ENCODE results near the gene CBX7. TPM values are rescaled to one million over a fixed set of nuclear protein-coding genes. Genes with fewer than 3 reads are reported as not detected.
A peak's percentile ranks its signal among the peaks of the same experiment; 100 is the strongest.

CBX7 gene
- polyA plus RNA-seq (2011; rRNA removed), result 0.79 and 1.3 TPM in 2 replicates
- polyA plus RNA-seq (2012; cell fraction: cytosol; rRNA removed), result 1.2 and 1.8 TPM in 2 replicates
- polyA plus RNA-seq (2012; cell fraction: nucleus; rRNA removed), result 5.3 and 5.5 TPM in 2 replicates
- 2.0 to 2.5 TPM (median 2.3 TPM) in 3 replicates for polyA plus RNA-seq (2017; fragmentation: RNase III; extraction: RNeasy Plus Mini Kit Qiagen cat#74134 plus additional on column Dnase treatment)
- 1.5 and 1.7 TPM in 2 replicates for polyA minus RNA-seq (2011; rRNA and poly(A)+ RNA removed)

DNA sequence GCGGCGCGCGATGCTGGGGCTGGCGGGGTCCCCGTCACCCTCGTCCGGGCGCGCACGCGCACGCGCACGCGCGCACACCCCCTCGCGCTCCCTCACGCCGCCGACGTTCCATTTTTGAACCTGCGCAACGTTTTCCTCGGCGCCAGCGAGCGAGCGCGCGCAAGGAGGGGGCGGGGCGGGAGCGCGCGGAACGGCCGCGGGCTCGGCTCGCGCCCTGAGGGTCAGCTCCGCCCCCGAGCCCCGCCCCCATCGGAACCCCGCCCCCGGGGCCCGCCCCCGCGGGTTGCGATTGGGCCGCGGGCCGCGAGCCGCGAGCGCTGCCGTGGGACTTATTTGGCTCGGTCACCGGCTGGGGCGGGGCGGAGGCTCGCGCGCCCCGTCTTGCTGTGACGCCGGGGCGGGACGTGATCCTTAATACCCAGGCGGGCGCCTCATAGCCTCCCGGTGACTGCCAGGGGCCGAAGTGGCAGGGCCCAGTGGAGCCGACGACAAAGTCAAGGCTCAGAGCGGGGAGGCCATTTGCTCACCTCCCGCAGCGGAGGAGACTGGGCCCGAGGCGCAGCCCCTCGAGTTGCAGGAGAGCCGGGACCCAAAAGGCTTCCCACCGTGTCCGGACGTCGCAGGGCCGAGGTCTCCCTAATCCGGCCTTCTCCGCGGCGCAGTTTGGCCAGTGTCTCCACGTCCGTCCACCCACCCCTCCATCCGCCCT is at the start of gene CBX7:
Gene CBX7 (minus strand): TSS at position 170 of the 709 bp plus-strand sequence. CDS start 236 bp downstream, outside the sequence.
- WGBS (ENCODE audit: missing lambda C conversion rate), result no CpG with 5 or more reads among the region's 98 CpGs
- TF ChIP-seq, protein P1, sequence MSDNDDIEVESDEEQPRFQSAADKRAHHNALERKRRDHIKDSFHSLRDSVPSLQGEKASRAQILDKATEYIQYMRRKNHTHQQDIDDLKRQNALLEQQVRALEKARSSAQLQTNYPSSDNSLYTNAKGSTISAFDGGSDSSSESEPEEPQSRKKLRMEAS (IDR thresholded peaks at IDR 0.05), result peak; percentile 43
- peak; percentile 64; the same call in 1 of the 2 replicates for TF ChIP-seq PHF8 (IDR thresholded peaks at IDR 0.05; ENCODE audit: borderline replicate concordance, low read depth)
- no peak for TF ChIP-seq CHD4 (IDR thresholded peaks at IDR 0.05; ENCODE audit: borderline replicate concordance)
- TF ChIP-seq, protein P2, sequence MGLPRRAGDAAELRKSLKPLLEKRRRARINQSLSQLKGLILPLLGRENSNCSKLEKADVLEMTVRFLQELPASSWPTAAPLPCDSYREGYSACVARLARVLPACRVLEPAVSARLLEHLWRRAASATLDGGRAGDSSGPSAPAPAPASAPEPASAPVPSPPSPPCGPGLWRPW (IDR thresholded peaks at IDR 0.05), result no peak
- no peak for TF ChIP-seq NPAS2 (CRISPR knock-in tag; IDR thresholded peaks at IDR 0.05; ENCODE audit: borderline replicate concordance)
- TF ChIP-seq, protein P3, sequence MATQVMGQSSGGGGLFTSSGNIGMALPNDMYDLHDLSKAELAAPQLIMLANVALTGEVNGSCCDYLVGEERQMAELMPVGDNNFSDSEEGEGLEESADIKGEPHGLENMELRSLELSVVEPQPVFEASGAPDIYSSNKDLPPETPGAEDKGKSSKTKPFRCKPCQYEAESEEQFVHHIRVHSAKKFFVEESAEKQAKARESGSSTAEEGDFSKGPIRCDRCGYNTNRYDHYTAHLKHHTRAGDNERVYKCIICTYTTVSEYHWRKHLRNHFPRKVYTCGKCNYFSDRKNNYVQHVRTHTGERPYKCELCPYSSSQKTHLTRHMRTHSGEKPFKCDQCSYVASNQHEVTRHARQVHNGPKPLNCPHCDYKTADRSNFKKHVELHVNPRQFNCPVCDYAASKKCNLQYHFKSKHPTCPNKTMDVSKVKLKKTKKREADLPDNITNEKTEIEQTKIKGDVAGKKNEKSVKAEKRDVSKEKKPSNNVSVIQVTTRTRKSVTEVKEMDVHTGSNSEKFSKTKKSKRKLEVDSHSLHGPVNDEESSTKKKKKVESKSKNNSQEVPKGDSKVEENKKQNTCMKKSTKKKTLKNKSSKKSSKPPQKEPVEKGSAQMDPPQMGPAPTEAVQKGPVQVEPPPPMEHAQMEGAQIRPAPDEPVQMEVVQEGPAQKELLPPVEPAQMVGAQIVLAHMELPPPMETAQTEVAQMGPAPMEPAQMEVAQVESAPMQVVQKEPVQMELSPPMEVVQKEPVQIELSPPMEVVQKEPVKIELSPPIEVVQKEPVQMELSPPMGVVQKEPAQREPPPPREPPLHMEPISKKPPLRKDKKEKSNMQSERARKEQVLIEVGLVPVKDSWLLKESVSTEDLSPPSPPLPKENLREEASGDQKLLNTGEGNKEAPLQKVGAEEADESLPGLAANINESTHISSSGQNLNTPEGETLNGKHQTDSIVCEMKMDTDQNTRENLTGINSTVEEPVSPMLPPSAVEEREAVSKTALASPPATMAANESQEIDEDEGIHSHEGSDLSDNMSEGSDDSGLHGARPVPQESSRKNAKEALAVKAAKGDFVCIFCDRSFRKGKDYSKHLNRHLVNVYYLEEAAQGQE (IDR thresholded peaks at IDR 0.05), result no peak
- no peak for TF ChIP-seq TFCP2L1 (CRISPR knock-in tag; IDR thresholded peaks at IDR 0.05)
- TF ChIP-seq, protein P4, sequence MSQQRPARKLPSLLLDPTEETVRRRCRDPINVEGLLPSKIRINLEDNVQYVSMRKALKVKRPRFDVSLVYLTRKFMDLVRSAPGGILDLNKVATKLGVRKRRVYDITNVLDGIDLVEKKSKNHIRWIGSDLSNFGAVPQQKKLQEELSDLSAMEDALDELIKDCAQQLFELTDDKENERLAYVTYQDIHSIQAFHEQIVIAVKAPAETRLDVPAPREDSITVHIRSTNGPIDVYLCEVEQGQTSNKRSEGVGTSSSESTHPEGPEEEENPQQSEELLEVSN (IDR thresholded peaks at IDR 0.05; ENCODE audit: borderline replicate concordance, low read depth), result peak; percentile 71
- no peak for TF ChIP-seq ZSCAN20 (CRISPR knock-in tag; IDR thresholded peaks at IDR 0.05)
- TF ChIP-seq HDAC2 (IDR thresholded peaks at IDR 0.05), result no peak
- no peak for TF ChIP-seq SMC3 (IDR thresholded peaks at IDR 0.05)
- no peak for TF ChIP-seq FOSL2 (IDR thresholded peaks at IDR 0.05)
- TF ChIP-seq FOSL2 (CRISPR knock-in tag; IDR thresholded peaks at IDR 0.05), result no peak
- no peak for TF ChIP-seq CBX2 (IDR thresholded peaks at IDR 0.05; ENCODE audit: borderline replicate concordance, low read depth)
- no peak for TF ChIP-seq RCOR1 (IDR thresholded peaks at IDR 0.05; ENCODE audit: low read depth, low read length)
- peak; percentile 51; the same call in 1 of the 2 replicates for TF ChIP-seq RNF2 (IDR thresholded peaks at IDR 0.05; ENCODE audit: borderline replicate concordance, low read depth)
- TF ChIP-seq KDM1A (IDR thresholded peaks at IDR 0.05; ENCODE audit: low read depth), result no peak
- TF ChIP-seq EHMT2 (IDR thresholded peaks at IDR 0.05; ENCODE audit: low read depth), result no peak
- no peak for TF ChIP-seq GATA3 (IDR thresholded peaks at IDR 0.05; ENCODE audit: borderline replicate concordance)
- TF ChIP-seq KDM5A (IDR thresholded peaks at IDR 0.05), result no peak
- no peak for TF ChIP-seq FOXS1 (CRISPR knock-in tag; IDR thresholded peaks at IDR 0.05)
- TF ChIP-seq JUN (IDR thresholded peaks at IDR 0.05), result no peak
- TF ChIP-seq CBX8 (IDR thresholded peaks at IDR 0.05), result no peak
- TF ChIP-seq NR3C1 (IDR thresholded peaks at IDR 0.05), result no peak
- TF ChIP-seq HOXB13 (CRISPR knock-in tag; IDR thresholded peaks at IDR 0.05; ENCODE audit: low read depth), result no peak
- no peak for TF ChIP-seq SREBF2 (IDR thresholded peaks at IDR 0.05)
- TF ChIP-seq, protein P5, sequence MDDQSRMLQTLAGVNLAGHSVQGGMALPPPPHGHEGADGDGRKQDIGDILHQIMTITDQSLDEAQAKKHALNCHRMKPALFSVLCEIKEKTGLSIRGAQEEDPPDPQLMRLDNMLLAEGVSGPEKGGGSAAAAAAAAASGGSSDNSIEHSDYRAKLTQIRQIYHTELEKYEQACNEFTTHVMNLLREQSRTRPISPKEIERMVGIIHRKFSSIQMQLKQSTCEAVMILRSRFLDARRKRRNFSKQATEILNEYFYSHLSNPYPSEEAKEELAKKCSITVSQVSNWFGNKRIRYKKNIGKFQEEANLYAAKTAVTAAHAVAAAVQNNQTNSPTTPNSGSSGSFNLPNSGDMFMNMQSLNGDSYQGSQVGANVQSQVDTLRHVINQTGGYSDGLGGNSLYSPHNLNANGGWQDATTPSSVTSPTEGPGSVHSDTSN (IDR thresholded peaks at IDR 0.05), result no peak
- TF ChIP-seq HOXB5 (CRISPR knock-in tag; IDR thresholded peaks at IDR 0.05), result no peak
- H3K4me2 ChIP-seq, result peak within 1 kb of the TSS; percentile 73
- ChIA-PET CTCF (interaction anchor here (1.2 to 4.3 kb wide), 2 partner anchors 18 to 225 kb away, joined by 3 to 21 read pairs; no protein-coding TSS in a partner anchor), POLR2A (interaction anchor here (1.0 to 1.8 kb wide), 3 partner anchors 157 to 367 kb away, joined by 3 to 14 read pairs (median 3); partner anchors contain the start of genes ATF4 and RPL3)
- DNase-seq (ENCODE audit: low read depth in 1 of 2, low spot score in 1 of 2) (peak; percentile 78 to 81), FAIRE-seq (no peak), ATAC-seq (peak; percentile 82 to 88)
- peak within 1 kb of the TSS; percentile 71 to 90 for H3K27ac ChIP-seq
- H3K9me3 ChIP-seq, result no peaks in the 10 kb centered on the region
- peak within 1 kb of the TSS; percentile 51 for H3K4me3 ChIP-seq
- H3K4me1 ChIP-seq, result peaks cover 10% of the 10 kb centered on the region; the same call in 1 of the 3 replicates
